Measurements from ENCODE around the gene XPC. TPM values are rescaled to one million over a fixed set of nuclear protein-coding genes. Genes with fewer than 3 reads are reported as not detected.
"Not testable (repeated sequence)": the region's sequence is repeated elsewhere in the genome, so short reads cannot be mapped to it uniquely, and the experiment has no call there.

The XPC gene
- total and polyA plus RNA-seq, 5 donors from 2014 or later = 31.3 to 75.5 (median 41.0) TPM

GRCh38 chr3:14119651-14120050 is 58.8 kb downstream of the XPC start:
- DNase-seq = no peak
- H3K27ac Mint-ChIP-seq = peak overlapping the region in 1 of 3 donors; percentile 41
- H3K27me3 ChIP-seq (ENCODE audit: control insufficient read depth, insufficient read depth, low read length) = no peaks in the 10 kb centered on the region
- peaks cover 9 to 33% (median 27%) of the 10 kb centered on the region in 4 donors for H3K4me1 Mint-ChIP-seq
- peaks cover 17% of the 10 kb centered on the region for H3K4me1 ChIP-seq (ENCODE audit: control insufficient read depth, insufficient read depth, low read length, poor library complexity, severe bottlenecking)
- no peaks in the 10 kb centered on the region for H3K27me3 Mint-ChIP-seq
- H3K4me3 Mint-ChIP-seq = peak overlapping the region in 1 of 4 donors; percentile 38
- H3K9me3 Mint-ChIP-seq = no peaks in the 10 kb centered on the region
- H3K9me3 ChIP-seq (ENCODE audit: control insufficient read depth in 2 of 2, low read length in 2 of 2) = no peaks in the 10 kb centered on the region
- H3K27ac ChIP-seq (ENCODE audit: insufficient read depth, low read length, poor library complexity, severe bottlenecking) = no peak overlapping the region
- peaks cover 26% of the 10 kb centered on the region for H3K36me3 ChIP-seq (ENCODE audit: control insufficient read depth, insufficient read depth, low read length)
- H3K4me3 ChIP-seq (ENCODE audit: low read depth, low read length) = no peak overlapping the region
- H3K36me3 Mint-ChIP-seq = peaks cover 34% of the 10 kb centered on the region
- no peak for ATAC-seq (ENCODE audit: low read depth in 2 of 2)

- H3K36me3 Mint-ChIP-seq = peaks cover 38% of the 10 kb centered on the region
- DNase-seq = no peak
- no peak for ATAC-seq (ENCODE audit: low read depth in 2 of 2)
- peak overlapping the region in 2 of 4 donors; percentile 15 to 54 for H3K4me3 Mint-ChIP-seq
- H3K27ac ChIP-seq (ENCODE audit: insufficient read depth, low read length, poor library complexity, severe bottlenecking) = no peak overlapping the region
- no peaks in the 10 kb centered on the region for H3K27me3 Mint-ChIP-seq
- no peak overlapping the region for H3K4me3 ChIP-seq (ENCODE audit: low read depth, low read length)
- H3K27ac Mint-ChIP-seq = no peak overlapping the region
- H3K9me3 Mint-ChIP-seq = no peaks in the 10 kb centered on the region
- peaks cover 8 to 29% (median 24%) of the 10 kb centered on the region in 4 donors for H3K4me1 Mint-ChIP-seq
- H3K4me1 ChIP-seq (ENCODE audit: control insufficient read depth, insufficient read depth, low read length, poor library complexity, severe bottlenecking) = peaks cover 9% of the 10 kb centered on the region
- no peaks in the 10 kb centered on the region for H3K27me3 ChIP-seq (ENCODE audit: control insufficient read depth, insufficient read depth, low read length)
- peaks cover 33% of the 10 kb centered on the region for H3K36me3 ChIP-seq (ENCODE audit: control insufficient read depth, insufficient read depth, low read length)
- no peaks in the 10 kb centered on the region for H3K9me3 ChIP-seq (ENCODE audit: control insufficient read depth in 2 of 2, low read length in 2 of 2)
These were observed 59.7 kb downstream of the XPC start for GRCh38 chr3:14118400-14119381.

- H3K27me3 ChIP-seq (ENCODE audit: control insufficient read depth, insufficient read depth, low read length) = no peaks in the 10 kb centered on the region
- H3K36me3 ChIP-seq (ENCODE audit: control insufficient read depth, insufficient read depth, low read length) = peaks cover 42% of the 10 kb centered on the region
- peaks cover 3% of the 10 kb centered on the region for H3K4me1 ChIP-seq (ENCODE audit: control insufficient read depth, insufficient read depth, low read length, poor library complexity, severe bottlenecking)
- peak overlapping the region in 2 of 3 donors; percentile 47 to 82 for H3K27ac Mint-ChIP-seq
- no peaks in the 10 kb centered on the region for H3K9me3 Mint-ChIP-seq
- ATAC-seq (ENCODE audit: low read depth in 2 of 2) = no peak
- no peak overlapping the region for H3K4me3 ChIP-seq (ENCODE audit: low read depth, low read length)
- peak overlapping the region in 1 of 4 donors; percentile 15 for H3K4me3 Mint-ChIP-seq
- peaks cover 0 to 22% (median 16%) of the 10 kb centered on the region in 4 donors for H3K4me1 Mint-ChIP-seq
- no peak overlapping the region for H3K27ac ChIP-seq (ENCODE audit: insufficient read depth, low read length, poor library complexity, severe bottlenecking)
- peaks cover 42% of the 10 kb centered on the region for H3K36me3 Mint-ChIP-seq
- no peaks in the 10 kb centered on the region for H3K9me3 ChIP-seq (ENCODE audit: control insufficient read depth in 2 of 2, low read length in 2 of 2)
- H3K27me3 Mint-ChIP-seq = no peaks in the 10 kb centered on the region
- DNase-seq = no peak
These were observed 60.7 kb downstream of the XPC start for GRCh38 chr3:14117468-14118399.

- ATAC-seq (ENCODE audit: low read depth in 2 of 2) (no peak), DNase-seq (no peak)
- H3K27ac ChIP-seq (ENCODE audit: insufficient read depth, low read length, poor library complexity, severe bottlenecking) = no peak overlapping the region
- no peaks in the 10 kb centered on the region for H3K9me3 Mint-ChIP-seq
- H3K4me3 ChIP-seq (ENCODE audit: low read depth, low read length) = no peak overlapping the region
- no peaks in the 10 kb centered on the region for H3K27me3 Mint-ChIP-seq
- H3K36me3 ChIP-seq (ENCODE audit: control insufficient read depth, insufficient read depth, low read length) = peaks cover 52% of the 10 kb centered on the region
- no peaks in the 10 kb centered on the region for H3K27me3 ChIP-seq (ENCODE audit: control insufficient read depth, insufficient read depth, low read length)
- H3K4me3 Mint-ChIP-seq = no peak overlapping the region
- no peak overlapping the region for H3K27ac Mint-ChIP-seq
- peaks cover 30% of the 10 kb centered on the region for H3K36me3 Mint-ChIP-seq
- no peaks in the 10 kb centered on the region for H3K9me3 ChIP-seq (ENCODE audit: control insufficient read depth in 2 of 2, low read length in 2 of 2)
- H3K4me1 ChIP-seq (ENCODE audit: control insufficient read depth, insufficient read depth, low read length, poor library complexity, severe bottlenecking) = no peaks in the 10 kb centered on the region
- peaks cover 0 to under 1% (median 0%) of the 10 kb centered on the region in 4 donors for H3K4me1 Mint-ChIP-seq
These were observed 64.3 kb downstream of the XPC start for GRCh38 chr3:14113965-14114635.

- H3K4me1 Mint-ChIP-seq = no peaks in the 10 kb centered on the region
- no peak overlapping the region for H3K4me3 Mint-ChIP-seq
- ATAC-seq (ENCODE audit: low read depth in 2 of 2) = no peak
- H3K27ac ChIP-seq (ENCODE audit: insufficient read depth, low read length, poor library complexity, severe bottlenecking) = no peak overlapping the region
- H3K27me3 ChIP-seq (ENCODE audit: control insufficient read depth, insufficient read depth, low read length) = no peaks in the 10 kb centered on the region
- peak overlapping the region in 1 of 3 donors; percentile 64 for H3K27ac Mint-ChIP-seq
- H3K9me3 ChIP-seq (ENCODE audit: control insufficient read depth in 2 of 2, low read length in 2 of 2) = no peaks in the 10 kb centered on the region
- peaks cover 26% of the 10 kb centered on the region for H3K36me3 Mint-ChIP-seq
- peaks cover 41% of the 10 kb centered on the region for H3K36me3 ChIP-seq (ENCODE audit: control insufficient read depth, insufficient read depth, low read length)
- peaks cover 0 to under 1% (median 0%) of the 10 kb centered on the region in 7 donors for H3K9me3 Mint-ChIP-seq
- DNase-seq = no peak
- H3K4me3 ChIP-seq (ENCODE audit: low read depth, low read length) = no peak overlapping the region
- H3K27me3 Mint-ChIP-seq = peaks cover 3% of the 10 kb centered on the region
- no peaks in the 10 kb centered on the region for H3K4me1 ChIP-seq (ENCODE audit: control insufficient read depth, insufficient read depth, low read length, poor library complexity, severe bottlenecking)
These were observed 67.7 kb downstream of the XPC start for GRCh38 chr3:14110699-14111098.

- not testable (repeated sequence) for H3K9me3 ChIP-seq (ENCODE audit: control insufficient read depth in 2 of 2, low read length in 2 of 2); ATAC-seq (ENCODE audit: low read depth in 2 of 2); H3K27ac Mint-ChIP-seq; H3K9me3 Mint-ChIP-seq; H3K4me1 ChIP-seq (ENCODE audit: control insufficient read depth, insufficient read depth, low read length, poor library complexity, severe bottlenecking); DNase-seq; H3K4me3 ChIP-seq (ENCODE audit: low read depth, low read length); H3K27me3 ChIP-seq (ENCODE audit: control insufficient read depth, insufficient read depth, low read length); H3K4me3 Mint-ChIP-seq; H3K4me1 Mint-ChIP-seq; H3K27ac ChIP-seq (ENCODE audit: insufficient read depth, low read length, poor library complexity, severe bottlenecking)
- H3K27me3 Mint-ChIP-seq = peaks cover 10% of the 10 kb centered on the region
- H3K36me3 ChIP-seq (ENCODE audit: control insufficient read depth, insufficient read depth, low read length) = peaks cover 33% of the 10 kb centered on the region
- H3K36me3 Mint-ChIP-seq = peaks cover 21% of the 10 kb centered on the region
These were observed 68.6 kb downstream of the XPC start for GRCh38 chr3:14109821-14110220.
